ENCODE measurements around the gene AFAP1L1.

GRCh38 chr5:149265068-149265465 is 6.6 kb upstream of the AFAP1L1 start:
- TF ChIP-seq JUN (IDR thresholded peaks at IDR 0.05; ENCODE audit: borderline replicate concordance, low read depth, low read length) = no peak
- no peak for TF ChIP-seq JUN (CRISPR knock-in tag; IDR thresholded peaks at IDR 0.05; ENCODE audit: borderline replicate concordance)
- no peak for TF ChIP-seq HNRNPK (IDR thresholded peaks at IDR 0.05; ENCODE audit: low read depth, low read length, poor library complexity, severe bottlenecking)
- no peak for TF ChIP-seq POLR2A (conservative IDR thresholded peaks at IDR 0.05)
- TF ChIP-seq BRF1 (IDR thresholded peaks at IDR 0.05; ENCODE audit: borderline replicate concordance, extremely low read depth, insufficient read length) = no peak
- no peak for TF ChIP-seq ATF2 (CRISPR knock-in tag; IDR thresholded peaks at IDR 0.05)

Measured in K562 (cell line).